ENCODE results near the gene PPIF.

- TF ChIP-seq EP300 (IDR thresholded peaks at IDR 0.05; ENCODE audit: borderline replicate concordance), result no peak
- no peak for TF ChIP-seq RAD21 (IDR thresholded peaks at IDR 0.05; ENCODE audit: low read depth)
- no peak for TF ChIP-seq CEBPB (IDR thresholded peaks at IDR 0.05)
- TF ChIP-seq TAF1 (IDR thresholded peaks at IDR 0.05; ENCODE audit: low read depth), result no peak
- no peak for TF ChIP-seq ZBTB7A (IDR thresholded peaks at IDR 0.05; ENCODE audit: low read depth)
- TF ChIP-seq YY1 (IDR thresholded peaks at IDR 0.05; ENCODE audit: low read depth), result no peak
- no peak; the same call in 1 of the 2 replicates for TF ChIP-seq TCF12 (IDR thresholded peaks at IDR 0.05; ENCODE audit: low read depth)
- TF ChIP-seq NFIC (IDR thresholded peaks at IDR 0.05), result no peak
- TF ChIP-seq, protein P1, sequence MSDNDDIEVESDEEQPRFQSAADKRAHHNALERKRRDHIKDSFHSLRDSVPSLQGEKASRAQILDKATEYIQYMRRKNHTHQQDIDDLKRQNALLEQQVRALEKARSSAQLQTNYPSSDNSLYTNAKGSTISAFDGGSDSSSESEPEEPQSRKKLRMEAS (IDR thresholded peaks at IDR 0.05), result peak; percentile 51; the same call in 1 of the 2 replicates
- TF ChIP-seq FOXM1 (IDR thresholded peaks at IDR 0.05; ENCODE audit: borderline replicate concordance, low read depth), result no peak
These were observed 18.3 kb upstream of the PPIF start for GRCh38 chr10:79328737-79329504.
